Fibroblast of the aortic adventitia (primary cell): ENCODE data around the gene TM9SF1. TPM values are rescaled to one million over a fixed set of nuclear protein-coding genes. Genes with fewer than 3 reads are reported as not detected.

Source experiments
- DNase-seq: peaks from one replicate; pipeline ENCODE4 v3.0.0-alpha.2; 2010; ENCODE audit warnings: low read depth
- H3K4me3 ChIP-seq: 2 replicates; pipeline ENCODE4 v1.5.1; 2011; ENCODE audit warnings: low read depth, mild to moderate bottlenecking, control low read depth, low read length, moderate library complexity
- total RNA-seq: library from RNA; depleted of rRNA; stranded (reverse); fragments of >200 nt; gene quantifications from 2 replicates; pipeline ENCODE4 v1.2.3, GENCODE V29; 2012; ENCODE audit warnings: low replicate concordance
- TF ChIP-seq, protein P1 (sequence below): IDR thresholded peaks from 2 replicates; pipeline ENCODE4 v1.5.1; 2011; ENCODE audit warnings: mild to moderate bottlenecking, low read length, control low read depth, inconsistent platforms; ENCODE audit not compliant: insufficient read depth

TM9SF1 gene
- total RNA-seq, 1 donor, result 73.9 TPM

DNA sequence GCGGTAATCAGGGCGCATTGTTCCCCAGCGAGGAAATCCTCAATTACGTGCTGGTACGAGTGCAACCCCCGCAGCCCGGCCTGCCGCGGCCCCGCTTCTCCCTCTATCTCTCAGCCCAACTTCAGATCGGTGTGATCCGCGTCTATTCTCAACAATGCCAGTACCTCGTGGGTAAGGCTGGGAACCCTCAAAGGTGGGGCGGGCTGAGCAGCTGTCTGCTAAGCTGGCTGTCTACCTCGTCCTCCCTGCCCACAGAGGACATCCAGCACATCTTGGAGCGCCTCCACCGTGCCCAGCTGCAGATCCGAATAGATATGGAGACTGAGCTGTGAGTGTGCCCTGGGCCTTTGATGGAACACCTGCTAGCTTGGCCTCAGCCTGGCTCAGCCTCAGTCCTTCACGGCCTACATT is 22.4 kb downstream of the TM9SF1 start:
- H3K4me3 ChIP-seq, result no peak overlapping the region
- no peak for DNase-seq

DNA sequence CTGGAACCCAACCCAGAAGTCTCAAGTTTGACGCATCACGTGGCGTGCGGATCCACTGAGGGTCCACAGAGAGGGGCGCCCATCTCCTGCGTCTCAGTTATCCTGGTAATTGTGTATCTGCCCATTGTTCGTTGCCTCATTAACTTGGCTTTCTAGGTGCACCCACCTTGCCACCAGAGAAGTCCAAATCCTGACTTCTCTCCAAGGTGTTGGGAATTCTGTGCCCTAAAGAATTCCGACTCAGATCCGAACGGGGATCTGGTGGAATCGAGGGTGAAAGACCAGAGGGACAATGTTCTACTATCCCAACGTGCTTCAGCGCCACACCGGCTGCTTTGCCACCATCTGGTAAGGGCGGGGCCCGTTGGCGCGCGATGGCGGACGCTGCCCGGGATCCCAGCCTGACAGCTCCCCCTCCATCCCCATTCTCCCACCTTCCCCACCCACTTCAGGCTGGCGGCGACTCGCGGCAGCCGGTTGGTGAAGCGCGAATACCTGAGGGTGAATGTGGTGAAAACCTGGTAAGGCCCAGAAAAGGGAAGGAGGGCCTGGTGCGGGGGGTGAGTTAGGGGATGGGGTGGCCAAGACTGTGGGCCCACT is 22.9 kb downstream of the TM9SF1 start:
- no peak overlapping the region for H3K4me3 ChIP-seq
- TF ChIP-seq, protein P1, sequence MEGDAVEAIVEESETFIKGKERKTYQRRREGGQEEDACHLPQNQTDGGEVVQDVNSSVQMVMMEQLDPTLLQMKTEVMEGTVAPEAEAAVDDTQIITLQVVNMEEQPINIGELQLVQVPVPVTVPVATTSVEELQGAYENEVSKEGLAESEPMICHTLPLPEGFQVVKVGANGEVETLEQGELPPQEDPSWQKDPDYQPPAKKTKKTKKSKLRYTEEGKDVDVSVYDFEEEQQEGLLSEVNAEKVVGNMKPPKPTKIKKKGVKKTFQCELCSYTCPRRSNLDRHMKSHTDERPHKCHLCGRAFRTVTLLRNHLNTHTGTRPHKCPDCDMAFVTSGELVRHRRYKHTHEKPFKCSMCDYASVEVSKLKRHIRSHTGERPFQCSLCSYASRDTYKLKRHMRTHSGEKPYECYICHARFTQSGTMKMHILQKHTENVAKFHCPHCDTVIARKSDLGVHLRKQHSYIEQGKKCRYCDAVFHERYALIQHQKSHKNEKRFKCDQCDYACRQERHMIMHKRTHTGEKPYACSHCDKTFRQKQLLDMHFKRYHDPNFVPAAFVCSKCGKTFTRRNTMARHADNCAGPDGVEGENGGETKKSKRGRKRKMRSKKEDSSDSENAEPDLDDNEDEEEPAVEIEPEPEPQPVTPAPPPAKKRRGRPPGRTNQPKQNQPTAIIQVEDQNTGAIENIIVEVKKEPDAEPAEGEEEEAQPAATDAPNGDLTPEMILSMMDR, result no peak
- DNase-seq, result no peak

More for the DNA sequence above, 22.4 kb downstream of the TM9SF1 start:
- TF ChIP-seq, protein P1, result no peak

DNA sequence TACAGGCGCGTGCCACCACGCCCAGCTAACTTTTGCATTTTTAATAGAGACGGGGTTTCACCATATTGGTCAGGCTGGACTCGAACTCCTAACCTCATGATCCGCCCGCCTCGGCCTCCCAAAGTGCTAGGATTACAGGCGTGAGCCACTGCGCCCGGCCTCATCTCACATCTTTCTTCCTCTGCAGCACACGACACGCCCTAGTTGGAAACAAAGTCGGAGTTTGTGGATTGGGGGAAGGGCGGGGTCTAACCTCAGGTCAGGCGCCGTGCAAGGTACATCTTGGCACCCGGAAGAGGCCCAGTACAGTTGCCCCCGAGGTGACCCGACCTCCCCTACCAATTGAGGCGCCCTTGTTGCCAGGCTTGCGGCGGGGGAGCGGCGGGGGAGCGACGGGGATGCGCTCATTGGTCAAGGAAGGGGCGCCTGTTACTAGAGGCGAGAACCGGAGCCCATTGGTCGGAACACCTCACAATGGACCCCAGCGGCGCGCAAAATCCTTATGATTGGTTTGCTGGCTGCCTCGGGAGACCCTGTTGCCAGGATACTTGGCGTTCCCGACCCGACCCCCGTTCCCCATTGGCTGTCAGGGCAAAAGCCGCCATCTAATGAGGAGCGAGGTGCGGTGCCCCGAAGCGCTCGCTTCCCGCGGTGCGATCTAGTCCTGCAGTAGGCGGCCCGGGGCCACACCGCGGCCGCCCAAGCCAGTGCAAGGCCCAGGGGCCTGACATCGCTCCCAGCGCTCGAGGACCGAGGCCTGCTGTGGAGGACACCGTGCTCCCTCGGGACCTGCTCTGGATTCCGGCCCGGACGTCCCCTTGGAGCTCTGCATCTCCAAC is 23.6 kb downstream of the TM9SF1 start, which contains the start of gene REC8:
TSS of gene REC8 (plus strand) at position 659 of the 839 bp plus-strand sequence. CDS start 473 bp downstream, outside the sequence.
- TF ChIP-seq, protein P1, result no peak
- no peak within 1 kb of the TSS for H3K4me3 ChIP-seq
- no peak for DNase-seq

DNA sequence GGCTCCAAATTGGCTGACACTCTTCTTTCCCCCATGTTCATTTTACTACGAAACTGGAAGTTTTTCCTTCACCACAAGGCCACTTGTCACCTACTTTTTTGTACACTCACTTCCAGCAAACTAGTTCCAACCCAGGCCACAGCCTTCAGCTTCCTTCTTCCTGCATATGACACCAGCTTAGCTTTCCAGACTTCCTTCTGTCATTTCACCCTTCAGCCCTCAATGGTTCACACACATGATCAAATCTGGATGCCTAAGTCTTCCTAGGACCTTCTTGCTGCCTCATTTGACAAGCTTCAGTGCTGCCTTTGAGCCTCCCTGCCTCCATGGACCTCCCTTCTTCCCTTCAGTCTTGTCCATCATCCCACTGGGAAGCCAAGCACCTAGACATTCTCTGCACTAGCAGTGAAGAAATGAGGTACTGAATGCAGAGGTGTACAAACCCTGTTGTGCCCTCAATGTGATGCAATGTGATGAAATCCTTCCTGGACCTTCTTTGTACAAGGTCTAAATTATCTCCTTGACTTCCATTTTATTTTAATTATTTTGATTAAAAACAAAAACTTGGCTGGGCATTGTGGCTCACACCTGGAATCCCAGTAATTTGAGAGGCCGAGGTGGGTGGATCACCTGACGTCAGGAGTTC is 27.6 kb downstream of the TM9SF1 start:
- DNase-seq, result peak; percentile 16

DNA sequence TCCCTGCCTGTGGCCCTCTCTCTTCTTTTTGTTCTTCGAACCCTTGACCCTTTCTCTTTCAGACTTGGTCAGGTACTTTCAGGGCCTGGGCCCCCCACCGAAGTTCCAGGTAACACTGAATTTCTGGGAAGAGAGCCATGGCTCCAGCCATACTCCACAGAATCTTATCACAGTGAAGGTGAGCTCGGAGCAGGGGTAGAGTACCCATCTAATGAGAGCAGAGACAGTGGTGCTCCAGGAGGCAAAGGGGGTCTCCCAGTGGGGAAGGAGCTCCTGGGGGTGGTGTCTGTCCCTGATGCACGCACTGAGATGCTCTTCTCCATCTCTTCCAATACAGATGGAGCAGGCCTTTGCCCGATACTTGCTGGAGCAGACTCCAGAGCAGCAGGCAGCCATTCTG is 29.5 kb downstream of the TM9SF1 start:
- TF ChIP-seq, protein P1, result no peak
- no peak for DNase-seq
- H3K4me3 ChIP-seq, result no peak overlapping the region

More for the DNA sequence above, 27.6 kb downstream of the TM9SF1 start:
- H3K4me3 ChIP-seq, result no peak overlapping the region
- TF ChIP-seq, protein P1, result no peak

DNA sequence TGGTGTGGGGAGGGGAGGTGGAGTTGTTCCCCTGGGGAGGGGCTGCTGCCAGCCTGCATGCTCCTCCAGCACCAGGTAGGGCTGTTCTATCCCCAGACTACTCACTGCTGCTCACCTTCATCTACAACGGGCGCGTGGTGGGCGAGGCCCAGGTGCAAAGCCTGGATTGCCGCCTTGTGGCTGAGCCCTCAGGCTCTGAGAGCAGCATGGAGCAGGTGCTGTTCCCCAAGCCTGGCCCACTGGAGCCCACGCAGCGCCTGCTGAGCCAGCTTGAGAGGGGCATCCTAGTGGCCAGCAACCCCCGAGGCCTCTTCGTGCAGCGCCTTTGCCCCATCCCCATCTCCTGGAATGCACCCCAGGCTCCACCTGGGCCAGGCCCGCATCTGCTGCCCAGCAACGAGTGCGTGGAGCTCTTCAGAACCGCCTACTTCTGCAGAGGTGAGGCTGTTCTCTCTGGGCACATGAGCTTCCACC is 30.7 kb downstream of the TM9SF1 start:
- H3K4me3 ChIP-seq, result no peak overlapping the region
- TF ChIP-seq, protein P1, result no peak
- no peak for DNase-seq
